GM18526 (cell line): ENCODE results near the gene B3GNT9.

ENCODE experiments used
- POLR2A ChIP-seq: IDR thresholded peaks from 3 replicates; pipeline ENCODE4 v1.6.1; 2011; ENCODE audit not compliant: insufficient read length; ENCODE audit errors: extremely low read depth

The B3GNT9 gene

DNA sequence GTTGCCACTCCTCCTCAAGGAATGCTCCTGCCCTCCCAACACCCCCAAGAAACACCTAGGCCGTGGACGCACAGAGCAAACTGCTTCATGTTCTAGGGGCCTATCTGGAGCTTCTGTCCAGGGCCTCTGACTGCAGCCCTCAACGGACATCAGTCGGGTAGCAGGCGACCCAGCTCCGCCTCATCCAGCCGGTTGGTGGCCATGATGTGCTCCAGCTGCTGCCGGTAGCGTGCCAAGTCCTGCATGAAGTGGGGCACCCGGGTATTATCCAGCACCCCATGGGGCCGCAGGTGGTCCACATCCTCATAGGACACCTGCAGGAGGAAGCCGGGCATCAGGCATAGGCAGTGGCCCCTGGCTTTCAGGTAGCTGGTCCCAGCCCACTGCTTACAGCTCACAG lies 25.9 kb upstream of the B3GNT9 start:
- TF ChIP-seq POLR2A, result no peak

DNA sequence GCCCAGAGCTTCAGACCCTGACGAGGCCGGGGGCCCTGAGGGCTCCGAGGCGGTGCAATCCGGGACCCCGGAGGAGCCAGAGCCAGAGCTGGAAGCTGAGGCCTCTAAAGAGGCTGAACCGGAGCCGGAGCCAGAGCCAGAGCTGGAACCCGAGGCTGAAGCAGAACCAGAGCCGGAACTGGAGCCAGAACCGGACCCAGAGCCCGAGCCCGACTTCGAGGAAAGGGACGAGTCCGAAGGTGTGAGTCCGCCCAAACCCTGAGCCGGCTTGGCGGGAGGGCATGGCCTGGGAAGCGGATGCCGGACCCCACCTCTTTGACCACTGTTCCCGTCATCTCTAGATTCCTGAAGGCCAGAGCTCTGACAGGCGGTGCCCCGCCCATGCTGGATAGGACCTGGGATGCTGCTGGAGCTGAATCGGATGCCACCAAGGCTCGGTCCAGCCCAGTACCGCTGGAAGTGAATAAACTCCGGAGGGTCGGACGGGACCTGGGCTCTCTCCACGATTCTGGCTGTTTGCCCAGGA lies 24.0 kb upstream of the B3GNT9 start:
- no peak for TF ChIP-seq POLR2A

DNA sequence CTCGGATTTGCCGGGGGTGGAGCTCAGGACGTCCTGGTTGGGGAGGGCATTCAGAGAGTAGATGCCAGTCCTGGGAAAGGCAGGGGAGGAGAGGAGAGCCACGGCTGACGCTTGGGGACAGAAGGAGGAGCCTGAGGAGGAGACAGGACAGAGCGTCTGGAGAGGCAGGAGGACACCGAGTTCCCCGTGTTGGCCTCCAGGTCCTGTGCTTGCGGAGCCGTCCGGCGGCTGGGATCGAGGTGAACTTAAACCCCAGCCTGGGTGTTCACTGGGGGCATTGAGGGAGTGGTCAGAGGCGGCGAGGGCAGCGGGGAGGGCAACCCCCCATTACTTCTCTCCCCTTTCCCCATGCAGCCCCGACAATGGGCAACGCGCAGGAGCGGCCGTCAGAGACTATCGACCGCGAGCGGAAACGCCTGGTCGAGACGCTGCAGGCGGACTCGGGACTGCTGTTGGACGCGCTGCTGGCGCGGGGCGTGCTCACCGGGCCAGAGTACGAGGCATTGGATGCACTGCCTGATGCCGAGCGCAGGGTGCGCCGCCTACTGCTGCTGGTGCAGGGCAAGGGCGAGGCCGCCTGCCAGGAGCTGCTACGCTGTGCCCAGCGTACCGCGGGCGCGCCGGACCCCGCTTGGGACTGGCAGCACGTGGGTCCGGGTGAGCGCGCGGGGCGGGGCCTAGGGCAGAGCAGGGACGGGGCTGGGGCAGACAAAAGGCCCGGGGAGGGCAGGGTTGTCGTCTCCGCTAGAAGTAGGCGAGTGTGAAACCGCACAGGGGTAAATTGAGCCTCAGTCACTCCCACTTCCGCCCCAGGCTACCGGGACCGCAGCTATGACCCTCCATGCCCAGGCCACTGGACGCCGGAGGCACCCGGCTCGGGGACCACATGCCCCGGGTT lies 23.3 kb upstream of the B3GNT9 start:
- no peak for TF ChIP-seq POLR2A

DNA sequence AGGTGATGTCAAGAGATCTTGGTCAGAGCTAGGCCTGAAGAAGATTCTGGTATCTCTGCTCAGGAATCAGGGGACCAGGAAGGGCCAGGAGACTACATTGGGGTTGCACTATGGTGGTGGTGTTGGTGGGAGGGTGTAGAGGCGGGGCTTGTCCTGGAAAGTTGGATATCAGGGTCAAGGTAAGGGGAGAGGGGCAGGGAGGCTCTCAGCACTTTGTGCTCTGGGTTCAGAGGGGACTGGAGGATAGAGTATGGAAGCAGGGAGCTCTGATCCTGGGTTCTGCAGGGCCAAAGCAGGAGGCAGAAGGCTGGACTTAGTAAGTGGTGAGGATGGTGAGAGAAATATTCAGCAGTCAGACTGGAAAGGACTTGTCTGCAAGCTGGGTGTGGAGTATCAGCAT lies 22.5 kb upstream of the B3GNT9 start:
- no peak for TF ChIP-seq POLR2A

DNA sequence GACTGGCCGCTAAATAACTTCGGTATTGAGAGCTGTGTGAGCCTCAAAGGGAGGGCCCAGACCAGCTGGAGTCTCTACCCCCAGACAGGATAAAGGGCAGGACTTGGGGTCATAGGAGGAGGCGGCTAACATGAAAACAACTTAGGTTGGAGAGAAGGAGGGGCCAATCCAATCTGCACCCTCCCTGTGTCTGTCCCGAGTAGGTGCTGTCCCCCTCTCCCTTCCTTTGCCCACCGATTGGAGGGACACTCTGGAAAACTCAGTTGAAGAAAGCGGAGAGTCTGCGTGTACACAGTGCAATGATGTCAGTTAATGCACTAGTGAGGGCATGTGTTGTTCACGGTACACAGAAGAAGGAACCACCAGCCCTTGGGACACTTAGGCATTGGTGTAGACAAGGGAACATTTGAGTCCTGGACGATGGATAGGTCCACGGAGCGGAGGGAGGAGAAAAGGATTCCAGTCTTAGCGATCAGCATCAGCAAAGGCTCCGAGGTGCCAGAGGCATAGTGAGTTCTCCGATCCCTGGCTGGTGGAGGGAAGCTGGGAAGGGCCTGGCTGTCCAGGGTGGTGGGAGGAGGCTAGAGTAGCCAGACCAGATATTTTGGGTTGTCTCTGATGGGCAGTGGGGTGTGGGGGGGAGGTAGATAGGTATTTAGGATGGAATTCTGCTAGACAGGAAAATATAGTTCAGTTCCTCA lies 20.3 kb upstream of the B3GNT9 start:
- TF ChIP-seq POLR2A, result no peak

DNA sequence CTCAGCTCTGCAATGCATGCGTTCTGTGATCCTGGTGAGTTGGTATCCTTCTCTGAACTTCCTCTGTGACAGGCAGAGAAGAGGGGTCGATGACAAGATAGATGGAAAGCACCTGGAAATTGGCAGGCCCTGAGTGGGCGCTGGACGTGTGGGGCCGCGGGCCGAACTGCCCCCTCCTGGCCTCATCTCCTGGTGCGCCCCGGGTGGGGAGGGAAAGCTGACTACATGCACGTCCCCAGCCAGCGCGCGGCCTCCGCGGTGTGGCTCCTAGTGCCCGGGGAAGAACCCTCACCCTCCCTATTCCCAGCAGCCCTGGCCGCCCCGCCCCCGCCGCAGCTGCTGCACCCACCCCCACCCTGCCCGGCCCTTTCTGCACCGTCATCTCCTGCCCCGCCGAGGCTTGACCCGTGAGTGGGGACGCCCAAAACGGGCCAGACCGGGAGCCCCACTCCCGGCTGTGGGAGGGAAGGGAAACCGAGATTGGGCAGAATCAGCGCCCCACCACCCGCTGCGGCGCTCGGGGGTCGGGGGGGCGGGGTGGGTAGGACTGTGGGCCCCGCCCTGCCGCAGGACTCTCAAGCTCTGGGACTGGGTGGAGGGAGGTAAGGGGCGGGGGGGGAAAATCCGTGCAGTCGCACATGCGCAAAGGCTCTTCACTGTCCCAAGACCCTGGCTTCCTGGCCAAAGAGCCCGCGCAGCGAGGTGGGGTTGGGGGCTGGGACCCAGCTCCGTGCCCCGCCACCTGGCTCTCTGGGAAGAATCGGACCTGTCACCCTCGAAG lies 19.6 kb upstream of the B3GNT9 start, which contains the start of gene NOL3:
Gene NOL3 (plus strand): TSS at position 371 of the 781 bp plus-strand sequence.
- TF ChIP-seq POLR2A, result peak; percentile 45

DNA sequence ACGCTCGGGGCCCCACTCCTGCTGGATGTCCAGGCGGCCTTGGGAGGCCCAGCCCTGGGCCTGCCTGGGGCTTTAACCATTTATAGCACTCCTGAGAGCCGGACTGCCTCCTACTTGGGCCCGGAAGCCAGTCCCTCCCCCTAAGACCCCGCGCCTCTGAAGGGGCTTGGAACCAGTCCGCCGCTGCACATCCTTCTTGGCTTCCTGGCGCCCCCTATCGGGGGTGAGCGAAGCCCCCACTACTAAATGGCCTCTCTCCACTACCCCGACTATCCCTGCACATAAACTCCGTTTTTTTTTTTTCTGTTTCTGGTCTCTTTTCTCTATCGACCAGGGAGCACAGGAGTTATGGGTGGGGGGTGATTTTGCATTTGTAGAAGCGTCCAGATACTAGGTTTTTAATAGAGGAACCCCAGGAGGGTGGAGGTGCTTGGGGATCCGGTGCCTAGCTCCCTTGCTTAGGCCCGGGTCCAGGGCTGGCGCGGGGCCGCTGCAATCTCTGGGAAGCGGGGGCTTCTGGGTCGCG lies 18.9 kb upstream of the B3GNT9 start:
- TF ChIP-seq POLR2A, result no peak

DNA sequence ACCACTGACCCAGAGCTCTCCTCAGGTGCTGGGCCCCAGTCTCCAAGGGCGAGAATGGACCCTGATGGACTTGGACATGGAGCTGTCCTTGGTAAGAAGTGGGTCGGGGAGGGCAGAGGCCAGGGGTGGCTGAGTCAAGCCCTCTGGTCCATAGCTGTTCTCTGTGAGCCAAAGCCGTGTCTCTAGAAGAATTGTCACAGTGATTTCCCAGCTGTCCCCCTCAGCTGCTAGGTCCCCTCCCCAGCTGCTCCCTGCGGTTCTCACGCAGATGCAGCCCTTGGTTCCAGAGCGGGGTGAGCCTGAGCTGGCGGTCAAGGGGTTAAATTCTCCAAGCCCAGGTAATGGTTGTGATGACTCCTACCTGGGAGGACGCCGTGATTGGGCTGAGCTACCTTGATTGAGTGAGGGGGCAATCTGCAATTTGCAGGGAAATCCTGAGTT lies 18.2 kb upstream of the B3GNT9 start:
- no peak for TF ChIP-seq POLR2A

DNA sequence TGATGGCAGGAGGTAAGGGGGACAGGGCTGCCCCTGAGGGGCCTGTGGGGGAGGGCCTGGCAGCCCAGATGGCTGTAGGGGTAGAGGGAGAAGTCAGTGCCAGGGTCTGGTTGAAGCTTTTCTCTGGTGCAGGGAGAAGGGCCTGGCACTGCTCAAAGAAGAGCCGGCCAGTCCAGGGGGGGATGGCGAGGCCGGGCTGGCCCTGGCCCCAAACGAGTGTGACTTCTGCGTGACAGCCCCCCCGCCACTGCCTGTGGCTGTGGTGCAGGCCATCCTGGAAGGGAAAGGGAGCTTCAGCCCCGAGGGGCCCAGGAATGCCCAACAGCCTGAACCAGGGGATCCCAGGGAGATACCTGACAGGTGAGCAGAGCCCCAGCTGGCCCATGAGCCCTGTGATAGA lies 16.8 kb upstream of the B3GNT9 start:
- no peak for TF ChIP-seq POLR2A

DNA sequence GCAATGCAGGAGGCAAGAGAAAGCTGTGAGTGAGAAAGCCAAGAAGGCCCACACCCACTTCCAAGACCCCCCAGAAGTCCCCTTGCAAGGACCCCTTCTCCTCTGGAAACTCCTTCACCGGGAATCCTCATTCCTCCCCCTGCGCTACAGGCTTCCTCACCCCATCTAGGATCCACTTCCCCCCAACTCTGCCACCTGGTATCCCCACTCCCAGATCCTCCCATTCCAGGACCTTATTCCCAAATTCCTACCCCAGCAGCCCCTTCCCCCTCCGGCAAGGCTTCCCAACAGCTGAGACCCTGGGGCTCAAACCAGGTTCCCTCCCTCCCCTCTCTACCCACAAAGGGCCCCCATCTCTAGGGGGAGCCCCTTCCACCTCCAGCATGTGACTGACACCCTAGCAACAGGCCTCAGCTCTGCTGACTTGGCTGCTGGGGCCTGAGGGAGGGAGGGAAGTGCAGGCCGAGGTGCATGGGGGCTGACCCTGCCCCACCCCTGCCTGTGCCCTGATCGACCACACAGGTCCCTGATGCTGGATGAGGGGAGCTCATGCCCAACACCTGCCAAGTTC lies 15.9 kb upstream of the B3GNT9 start:
- TF ChIP-seq POLR2A, result no peak

DNA sequence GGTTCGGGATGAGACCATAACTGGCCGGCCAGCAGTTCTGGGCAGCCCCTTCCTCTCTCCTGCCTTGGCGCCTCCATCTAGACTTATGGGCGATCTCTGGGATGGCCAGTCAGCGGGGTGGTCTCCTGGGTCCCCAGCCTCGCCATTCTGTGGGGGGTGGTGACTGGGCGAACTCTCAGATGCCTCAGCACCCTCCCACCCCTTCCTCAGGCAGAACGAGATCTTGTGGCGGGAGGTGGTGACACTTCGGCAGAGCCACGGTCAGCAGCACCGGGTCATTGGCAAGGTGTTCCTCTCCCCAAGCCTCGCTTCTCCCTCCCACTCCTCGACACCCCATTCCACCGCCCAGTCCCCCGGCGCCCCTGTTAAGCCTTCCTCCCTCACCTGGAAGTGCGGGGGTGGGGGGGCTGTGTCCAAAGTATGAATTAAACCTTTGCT lies 15.3 kb upstream of the B3GNT9 start:
- no peak for TF ChIP-seq POLR2A

DNA sequence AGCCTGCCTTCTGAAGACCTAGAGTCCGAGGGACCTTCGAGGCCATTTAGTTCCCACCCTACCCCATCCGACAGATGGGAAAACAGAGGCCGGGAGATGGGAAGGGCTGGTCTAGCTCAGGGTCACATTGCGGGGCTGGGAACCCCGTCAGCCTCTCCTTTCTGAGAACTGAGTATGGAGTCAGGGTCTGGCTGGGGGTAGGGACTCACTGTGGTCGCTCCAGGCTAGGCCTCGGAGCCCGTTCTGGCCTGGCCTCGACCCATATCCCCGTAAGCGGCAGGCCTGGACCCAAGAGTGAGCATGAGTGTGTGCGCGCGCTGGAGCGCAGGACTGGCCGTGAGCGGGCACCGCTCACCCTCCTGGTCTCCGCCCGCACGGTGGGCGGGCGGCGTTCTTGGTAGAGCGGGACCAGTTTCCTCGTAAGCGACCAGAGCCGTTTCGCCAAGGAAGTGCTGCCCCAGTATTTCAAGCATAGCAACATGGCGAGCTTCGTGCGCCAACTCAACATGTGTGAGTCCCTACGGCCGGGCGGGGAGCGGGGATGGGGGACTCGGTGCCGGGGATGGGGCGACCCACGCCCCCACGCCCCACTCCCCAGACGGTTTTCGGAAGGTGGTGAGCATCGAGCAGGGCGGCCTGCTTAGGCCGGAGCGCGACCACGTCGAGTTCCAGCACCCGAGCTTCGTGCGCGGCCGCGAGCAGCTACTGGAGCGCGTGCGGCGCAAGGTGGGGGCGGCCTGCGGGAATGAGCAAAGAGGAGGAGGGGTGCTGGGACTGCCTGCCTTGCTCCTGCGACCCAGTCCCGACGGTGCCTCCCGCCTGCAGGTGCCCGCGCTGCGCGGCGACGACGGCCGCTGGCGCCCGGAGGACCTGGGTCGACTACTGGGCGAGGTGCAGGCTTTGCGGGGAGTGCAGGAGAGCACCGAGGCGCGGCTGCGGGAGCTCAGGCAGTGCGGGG lies 14.6 kb upstream of the B3GNT9 start:
- no peak for TF ChIP-seq POLR2A

DNA sequence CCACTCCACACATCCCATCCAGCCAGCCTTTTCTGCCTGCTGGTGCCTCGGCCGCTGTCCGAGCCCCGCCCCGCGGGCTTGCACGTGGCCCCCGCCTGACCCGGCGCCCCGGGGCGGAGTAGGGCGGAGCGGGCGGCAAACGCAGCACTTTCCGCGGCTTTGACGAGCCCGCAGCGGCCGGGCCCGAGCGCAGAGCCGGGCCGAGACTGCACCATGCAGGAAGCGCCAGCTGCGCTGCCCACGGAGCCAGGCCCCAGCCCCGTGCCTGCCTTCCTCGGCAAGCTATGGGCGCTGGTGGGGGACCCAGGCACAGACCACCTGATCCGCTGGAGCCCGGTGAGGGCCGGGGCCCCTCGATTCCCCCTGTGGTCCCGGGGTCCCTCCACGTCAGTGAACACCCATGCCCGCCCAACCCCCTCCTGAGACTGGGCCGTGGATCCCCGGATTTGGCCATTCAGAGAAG lies 13.8 kb upstream of the B3GNT9 start, which contains the start of gene HSF4:
Gene HSF4 (plus strand): TSS at position 147 of the 463 bp plus-strand sequence. CDS start 67 bp downstream, at position 214.
- TF ChIP-seq POLR2A, result no peak

DNA sequence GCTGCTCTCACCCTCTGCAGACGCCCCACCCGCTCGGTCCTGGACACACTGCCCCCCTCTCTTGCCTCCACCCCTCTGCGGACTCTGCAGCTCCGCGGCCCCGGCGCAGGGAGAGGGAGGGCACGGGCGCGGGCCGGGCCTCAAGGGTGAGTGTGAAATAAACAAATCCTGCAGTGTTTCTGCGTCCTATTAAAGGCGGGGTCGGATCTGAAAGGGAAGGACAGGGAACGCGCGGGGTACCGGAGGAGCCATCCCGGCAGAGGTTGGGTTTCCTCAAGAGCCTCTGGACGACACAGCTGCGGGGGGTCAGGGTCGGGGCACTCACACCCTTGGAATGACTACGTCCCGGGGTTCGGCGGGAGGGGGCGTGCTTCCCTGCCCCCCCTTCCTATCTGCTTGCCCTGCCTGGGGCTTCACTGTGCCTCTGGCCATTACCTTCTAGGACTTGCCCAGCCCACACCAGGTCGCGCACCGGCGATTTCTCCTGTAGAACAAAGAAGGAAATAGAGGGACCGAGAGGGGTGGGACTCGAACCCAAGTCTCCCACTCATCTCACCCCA lies 13.3 kb upstream of the B3GNT9 start:
- TF ChIP-seq POLR2A, result no peak
